Right renal cortex interstitium (tissue), 3 donors: Measurements from ENCODE around the gene TENM4. TPM values are rescaled to one million over a fixed set of nuclear protein-coding genes. Genes with fewer than 3 reads are reported as not detected.

Source experiments
- DNase-seq, 3 donors: peaks; one replicate each; pipeline ENCODE4 v3.0.0-alpha.2; 2013; ENCODE audit warnings: low read depth in 3 of 3, low spot score in 2 of 3
- polyA plus RNA-seq, 3 donors: library from polyadenylated mRNA; unstranded; fragments of 120-200 nt; gene quantifications; one replicate each; pipeline ENCODE4 v1.2.1, GENCODE V29; 2013; ENCODE audit not compliant: insufficient read length in 3 of 3

Gene TENM4
- polyA plus RNA-seq, 3 donors, result 20.2 to 22.7 (median 21.1) TPM

GRCh38 chr11:78957476-78958245 lies 483.2 kb downstream of the TENM4 start:
- no peak for DNase-seq

GRCh38 chr11:78954696-78955095 lies 486.1 kb downstream of the TENM4 start:
- DNase-seq, result no peak

- no peak for DNase-seq
These were observed 486.6 kb downstream of the TENM4 start for GRCh38 chr11:78954261-78954660.

GRCh38 chr11:78952890-78953289 lies 487.9 kb downstream of the TENM4 start:
- no peak for DNase-seq

- no peak for DNase-seq
These were observed 488.7 kb downstream of the TENM4 start for GRCh38 chr11:78952175-78952574.

- no peak for DNase-seq
These were observed 490.7 kb downstream of the TENM4 start for GRCh38 chr11:78949976-78950690.

- DNase-seq, result no peak
These were observed 493.6 kb downstream of the TENM4 start for GRCh38 chr11:78946945-78947902.

- DNase-seq, result no peak
These were observed 497.0 kb downstream of the TENM4 start for GRCh38 chr11:78943841-78944240.

GRCh38 chr11:78943154-78943553 lies 497.7 kb downstream of the TENM4 start:
- DNase-seq, result no peak

- no peak for DNase-seq
These were observed 499.5 kb downstream of the TENM4 start for GRCh38 chr11:78941226-78941851.

- peak in 1 of 3 donors; percentile 74 for DNase-seq
These were observed 500.2 kb downstream of the TENM4 start for GRCh38 chr11:78940500-78941225.

GRCh38 chr11:78938971-78939370 lies 501.9 kb downstream of the TENM4 start:
- no peak for DNase-seq

- no peak for DNase-seq
These were observed 502.8 kb downstream of the TENM4 start for GRCh38 chr11:78938036-78938435.

- no peak for DNase-seq
These were observed 505.3 kb downstream of the TENM4 start for GRCh38 chr11:78935398-78936068.

GRCh38 chr11:78933350-78933749 lies 507.5 kb downstream of the TENM4 start:
- no peak for DNase-seq

- DNase-seq, result no peak
These were observed 508.1 kb downstream of the TENM4 start for GRCh38 chr11:78932757-78933156.

GRCh38 chr11:78931891-78932290 lies 508.9 kb downstream of the TENM4 start:
- DNase-seq, result no peak

- DNase-seq, result no peak
These were observed 509.9 kb downstream of the TENM4 start for GRCh38 chr11:78930810-78931523.

GRCh38 chr11:78929906-78930220 lies 511.0 kb downstream of the TENM4 start:
- DNase-seq, result no peak
